Astrocyte of the spinal cord (primary cell): ENCODE measurements around the gene GDF2.

ENCODE experiments used
- DNase-seq: peaks from one replicate; pipeline ENCODE4 v3.0.0; 2011; ENCODE audit warnings: low read depth, low spot score
- H3K4me3 ChIP-seq: 2 replicates; pipeline ENCODE4 v1.5.1; 2011; ENCODE audit warnings: low read depth, mild to moderate bottlenecking, low read length, moderate library complexity
- CTCF ChIP-seq: IDR thresholded peaks from 2 replicates; pipeline ENCODE4 v1.5.1; 2012; ENCODE audit warnings: low read depth, mild to moderate bottlenecking, low read length, inconsistent platforms
- in situ Hi-C: cut with HindIII; loops from 2 replicates; pipeline ENCODE4 v1.10.0; 2017; ENCODE audit warnings: low sequenced_read_pairs

Gene GDF2

GRCh38 chr10:47296156-47296894, 25.9 kb upstream of the GDF2 start:
- DNase-seq: no peak
- in situ Hi-C loops: no loop called here
- no peak for TF ChIP-seq CTCF
- no peak overlapping the region for H3K4me3 ChIP-seq

GRCh38 chr10:47296941-47297340, 25.3 kb upstream of the GDF2 start:
- DNase-seq: no peak
- H3K4me3 ChIP-seq: no peak overlapping the region
- no peak for TF ChIP-seq CTCF
- in situ Hi-C loops: no loop called here

GRCh38 chr10:47297866-47298540, 24.3 kb upstream of the GDF2 start:
- TF ChIP-seq CTCF: no peak
- in situ Hi-C loops: no loop called here
- no peak for DNase-seq
- no peak overlapping the region for H3K4me3 ChIP-seq

GRCh38 chr10:47298715-47299114, 23.5 kb upstream of the GDF2 start:
- no peak for TF ChIP-seq CTCF
- in situ Hi-C loops: no loop called here
- H3K4me3 ChIP-seq: no peak overlapping the region
- DNase-seq: no peak

- TF ChIP-seq CTCF: no peak
- DNase-seq: no peak
- in situ Hi-C loops: no loop called here
- H3K4me3 ChIP-seq: no peak within 1 kb of the TSS
Measured at GRCh38 chr10:47299611-47300428, 22.4 kb upstream of the GDF2 start, which contains the start of gene GDF10. Gene GDF10 (plus strand): TSS chr10:47300197. CDS start chr10:47300652, 455 bp downstream.

- no peak for DNase-seq
- no peak overlapping the region for H3K4me3 ChIP-seq
- in situ Hi-C loops: no loop called here
- no peak for TF ChIP-seq CTCF
Measured at GRCh38 chr10:47300429-47300931, 21.8 kb upstream of the GDF2 start.
